ENCODE data around the gene GPR62. TPM values are rescaled to one million over a fixed set of nuclear protein-coding genes. Genes with fewer than 3 reads are reported as not detected.

GPR62 gene
- total RNA-seq, 3 donors from 2014 or later (not counting 1 experiment from before 2014, with no cell fraction given) = not detected

DNA sequence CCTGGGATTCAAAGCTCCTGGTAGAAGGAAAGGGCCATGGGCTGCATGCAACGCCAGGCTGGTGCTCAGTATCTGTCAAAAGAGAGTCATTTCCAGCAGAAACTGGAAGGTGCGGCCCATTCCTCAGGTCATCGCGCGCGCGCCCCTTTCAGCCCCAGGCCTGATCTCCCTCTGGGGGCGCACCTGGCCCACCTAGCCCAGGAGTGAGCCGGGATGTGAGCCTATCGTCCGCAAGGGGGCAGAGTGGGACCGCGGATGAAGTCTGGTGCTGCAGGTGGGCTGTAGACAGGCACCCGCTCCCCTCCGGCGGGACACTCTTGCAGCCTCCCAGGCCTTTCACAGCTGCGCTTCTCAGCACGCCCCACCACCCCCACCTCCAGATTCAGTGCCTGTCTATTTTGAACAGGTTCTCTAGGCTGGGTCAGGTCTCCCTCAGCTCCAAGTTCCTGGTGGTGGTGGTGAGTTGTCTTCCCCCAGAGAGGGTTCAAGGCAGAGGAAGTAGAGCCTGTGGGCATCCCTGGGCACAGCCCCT is 46.3 kb downstream of the GPR62 start:
- Histone ChIP-seq H3K27ac (ENCODE audit: low read length) (no peak overlapping the region), H3K27me3 (ENCODE audit: control insufficient read depth, insufficient read depth, low read length) (no peaks in the 10 kb centered on the region), H3K4me3 (ENCODE audit: low read length) (no peak overlapping the region), H3K9me3 (ENCODE audit: control insufficient read depth, insufficient read depth, low read length) (no peaks in the 10 kb centered on the region), H3K4me1 (ENCODE audit: control insufficient read depth, insufficient read depth, low read length) (peaks cover 17% of the 10 kb centered on the region), H3K36me3 (ENCODE audit: control insufficient read depth, insufficient read depth, low read length) (no peaks in the 10 kb centered on the region)
- Mint-ChIP-seq H3K27ac (no peak overlapping the region), H3K4me3 (no peak overlapping the region), H3K9me3 (no peaks in the 10 kb centered on the region), H3K27me3 (ENCODE audit: low read depth in 2 of 2) (peaks cover 0 to 4% of the 10 kb centered on the region in 2 donors), H3K4me1 (peaks cover 0 to 8% of the 10 kb centered on the region in 2 donors), H3K36me3 (no peaks in the 10 kb centered on the region)
- DNase-seq (peak; percentile 85 to 94), ATAC-seq (peak; percentile 91 to 99 (median 99))
- intact Hi-C loops (cut with micrococcal nuclease) = loop anchor here (1.0 to 5.0 kb wide), 4 partner anchors 51 to 336 kb away; no protein-coding TSS in a partner anchor
- 1% methylated on average over 18 of the region's 18 CpGs for WGBS (ENCODE audit: insufficient coverage)
- TF ChIP-seq, protein P1, sequence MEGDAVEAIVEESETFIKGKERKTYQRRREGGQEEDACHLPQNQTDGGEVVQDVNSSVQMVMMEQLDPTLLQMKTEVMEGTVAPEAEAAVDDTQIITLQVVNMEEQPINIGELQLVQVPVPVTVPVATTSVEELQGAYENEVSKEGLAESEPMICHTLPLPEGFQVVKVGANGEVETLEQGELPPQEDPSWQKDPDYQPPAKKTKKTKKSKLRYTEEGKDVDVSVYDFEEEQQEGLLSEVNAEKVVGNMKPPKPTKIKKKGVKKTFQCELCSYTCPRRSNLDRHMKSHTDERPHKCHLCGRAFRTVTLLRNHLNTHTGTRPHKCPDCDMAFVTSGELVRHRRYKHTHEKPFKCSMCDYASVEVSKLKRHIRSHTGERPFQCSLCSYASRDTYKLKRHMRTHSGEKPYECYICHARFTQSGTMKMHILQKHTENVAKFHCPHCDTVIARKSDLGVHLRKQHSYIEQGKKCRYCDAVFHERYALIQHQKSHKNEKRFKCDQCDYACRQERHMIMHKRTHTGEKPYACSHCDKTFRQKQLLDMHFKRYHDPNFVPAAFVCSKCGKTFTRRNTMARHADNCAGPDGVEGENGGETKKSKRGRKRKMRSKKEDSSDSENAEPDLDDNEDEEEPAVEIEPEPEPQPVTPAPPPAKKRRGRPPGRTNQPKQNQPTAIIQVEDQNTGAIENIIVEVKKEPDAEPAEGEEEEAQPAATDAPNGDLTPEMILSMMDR (IDR thresholded peaks at IDR 0.05) = peak; percentile 93

- intact Hi-C loops (cut with micrococcal nuclease) = loop anchor here (5.0 kb wide), 2 partner anchors 50 to 335 kb away; no protein-coding TSS in a partner anchor
- Histone ChIP-seq H3K36me3 (ENCODE audit: control insufficient read depth, insufficient read depth, low read length) (no peaks in the 10 kb centered on the region), H3K4me1 (ENCODE audit: control insufficient read depth, insufficient read depth, low read length) (peaks cover 17% of the 10 kb centered on the region), H3K9me3 (ENCODE audit: control insufficient read depth, insufficient read depth, low read length) (no peaks in the 10 kb centered on the region), H3K27me3 (ENCODE audit: control insufficient read depth, insufficient read depth, low read length) (no peaks in the 10 kb centered on the region), H3K27ac (ENCODE audit: low read length) (no peak overlapping the region), H3K4me3 (ENCODE audit: low read length) (no peak overlapping the region)
- WGBS (ENCODE audit: insufficient coverage) = 87% methylated on average over 5 of the region's 6 CpGs
- no peaks in the 10 kb centered on the region for H3K36me3 Mint-ChIP-seq
- no peak for ATAC-seq
- H3K4me1 Mint-ChIP-seq = peaks cover 0 to 8% of the 10 kb centered on the region in 2 donors
- no peak for DNase-seq
- H3K27ac Mint-ChIP-seq = no peak overlapping the region
- peaks cover 0 to 4% of the 10 kb centered on the region in 2 donors for H3K27me3 Mint-ChIP-seq (ENCODE audit: low read depth in 2 of 2)
- H3K9me3 Mint-ChIP-seq = no peaks in the 10 kb centered on the region
- TF ChIP-seq, protein P1 (IDR thresholded peaks at IDR 0.05) = no peak
- H3K4me3 Mint-ChIP-seq = no peak overlapping the region
These were observed 47.6 kb downstream of the GPR62 start for GRCh38 chr3:52002748-52003147.

- Histone ChIP-seq H3K4me1 (ENCODE audit: control insufficient read depth, insufficient read depth, low read length) (peaks cover 17% of the 10 kb centered on the region), H3K27me3 (ENCODE audit: control insufficient read depth, insufficient read depth, low read length) (no peaks in the 10 kb centered on the region), H3K9me3 (ENCODE audit: control insufficient read depth, insufficient read depth, low read length) (no peaks in the 10 kb centered on the region), H3K27ac (ENCODE audit: low read length) (no peak overlapping the region), H3K4me3 (ENCODE audit: low read length) (no peak overlapping the region), H3K36me3 (ENCODE audit: control insufficient read depth, insufficient read depth, low read length) (no peaks in the 10 kb centered on the region)
- no peak overlapping the region for H3K4me3 Mint-ChIP-seq
- H3K4me1 Mint-ChIP-seq = peaks cover 0 to 8% of the 10 kb centered on the region in 2 donors
- WGBS (ENCODE audit: insufficient coverage) = 79% methylated on average over 16 of the region's 16 CpGs
- no peaks in the 10 kb centered on the region for H3K9me3 Mint-ChIP-seq
- no peak for ATAC-seq
- peak in 1 of 2 donors; percentile 29 for DNase-seq
- TF ChIP-seq, protein P1 (IDR thresholded peaks at IDR 0.05) = no peak
- H3K27me3 Mint-ChIP-seq (ENCODE audit: low read depth in 2 of 2) = no peaks in the 10 kb centered on the region
- H3K36me3 Mint-ChIP-seq = no peaks in the 10 kb centered on the region
- no peak overlapping the region for H3K27ac Mint-ChIP-seq
- intact Hi-C loops (cut with micrococcal nuclease) = loop anchor here (5.0 kb wide), 2 partner anchors 48 to 333 kb away; no protein-coding TSS in a partner anchor
These were observed 49.1 kb downstream of the GPR62 start for GRCh38 chr3:52004163-52004787.
